ENCODE data around the gene ACLY. TPM values are rescaled to one million over a fixed set of nuclear protein-coding genes. Genes with fewer than 3 reads are reported as not detected.
"Not testable (repeated sequence)": the region's sequence is repeated elsewhere in the genome, so short reads cannot be mapped to it uniquely, and the experiment has no call there.

Gene ACLY
- total RNA-seq, 1 donor from 2014 or later, result 326 TPM

- Mint-ChIP-seq H3K27ac (ENCODE audit: unreplicated experiment) (peak within 1 kb of the TSS; percentile 69), H3K36me3 (ENCODE audit: low read depth, unreplicated experiment) (peaks cover 6% of the 10 kb centered on the region), H3K4me3 (ENCODE audit: unreplicated experiment) (peak within 1 kb of the TSS; percentile 93), H3K9me3 (ENCODE audit: unreplicated experiment) (no peaks in the 10 kb centered on the region), H3K4me1 (ENCODE audit: low read depth, unreplicated experiment) (peaks cover 3% of the 10 kb centered on the region), H3K27me3 (ENCODE audit: low read depth, unreplicated experiment) (peaks cover 3% of the 10 kb centered on the region)
- TF ChIP-seq EZH2 (IDR thresholded peaks at IDR 0.05; ENCODE audit: insufficient read depth, low read length) (no peak), CTCF (IDR thresholded peaks at IDR 0.05; ENCODE audit: insufficient read depth, low read depth, low read length) (no peak)
- H4K20me1 ChIP-seq (ENCODE audit: insufficient read depth, low read length), result peaks cover 11% of the 10 kb centered on the region
- H3K4me3 ChIP-seq (ENCODE audit: insufficient read depth, low read depth, low read length), result peak within 1 kb of the TSS; percentile 73
- FAIRE-seq (no peak), DNase-seq (ENCODE audit: low read depth) (no peak)
- H3K9ac ChIP-seq (ENCODE audit: low read length), result peak within 1 kb of the TSS; percentile 80
- peak within 1 kb of the TSS; percentile 93 for H2AFZ ChIP-seq (ENCODE audit: low read depth, low read length)
- peaks cover 7% of the 10 kb centered on the region for H3K4me1 ChIP-seq (ENCODE audit: insufficient read depth, low read length)
- H3K79me2 ChIP-seq (ENCODE audit: insufficient read depth, low read length), result peaks cover 17% of the 10 kb centered on the region
- no peaks in the 10 kb centered on the region for H3K27me3 ChIP-seq (ENCODE audit: insufficient read depth, low read length)
- no peaks in the 10 kb centered on the region for H3K9me3 ChIP-seq (ENCODE audit: insufficient read depth, low read depth, low read length)
- H3K36me3 ChIP-seq (ENCODE audit: insufficient read depth, low read length), result peaks cover 9% of the 10 kb centered on the region
- peak within 1 kb of the TSS; percentile 88 for H3K4me2 ChIP-seq (ENCODE audit: low read length)
- H3K27ac ChIP-seq (ENCODE audit: low read depth, low read length), result no peak within 1 kb of the TSS
Measured at GRCh38 chr17:41835800-41836549, 82.8 kb downstream of the ACLY start, which contains the start of gene NT5C3B. Gene NT5C3B, minus strand, starts transcription at chr17:41836232. Its CDS starts 39 bp downstream, at chr17:41836193.

- no peak for FAIRE-seq
- H3K27ac Mint-ChIP-seq (ENCODE audit: unreplicated experiment), result peak overlapping the region; percentile 69
- no peak overlapping the region for H3K27ac ChIP-seq (ENCODE audit: low read depth, low read length)
Measured at GRCh38 chr17:41835214-41835799, 83.4 kb downstream of the ACLY start.

GRCh38 chr17:41829961-41830360 is 88.8 kb downstream of the ACLY start:
- H3K4me2 ChIP-seq (ENCODE audit: low read length); H3K27ac Mint-ChIP-seq (ENCODE audit: unreplicated experiment); H3K9me3 Mint-ChIP-seq (ENCODE audit: unreplicated experiment); H2AFZ ChIP-seq (ENCODE audit: low read depth, low read length); DNase-seq (ENCODE audit: low read depth); H3K4me3 ChIP-seq (ENCODE audit: insufficient read depth, low read depth, low read length); H3K27me3 Mint-ChIP-seq (ENCODE audit: low read depth, unreplicated experiment); FAIRE-seq; H3K27me3 ChIP-seq (ENCODE audit: insufficient read depth, low read length); H4K20me1 ChIP-seq (ENCODE audit: insufficient read depth, low read length); H3K4me3 Mint-ChIP-seq (ENCODE audit: unreplicated experiment); H3K9me3 ChIP-seq (ENCODE audit: insufficient read depth, low read depth, low read length); H3K4me1 Mint-ChIP-seq (ENCODE audit: low read depth, unreplicated experiment); H3K27ac ChIP-seq (ENCODE audit: low read depth, low read length); H3K9ac ChIP-seq (ENCODE audit: low read length); H3K4me1 ChIP-seq (ENCODE audit: insufficient read depth, low read length); H3K79me2 ChIP-seq (ENCODE audit: insufficient read depth, low read length): not testable (repeated sequence)
- peaks cover 13% of the 10 kb centered on the region for H3K36me3 Mint-ChIP-seq (ENCODE audit: low read depth, unreplicated experiment)
- H3K36me3 ChIP-seq (ENCODE audit: insufficient read depth, low read length), result peaks cover 27% of the 10 kb centered on the region

More at GRCh38 chr17:41835214-41835799, 83.4 kb downstream of the ACLY start:
- H3K27me3 ChIP-seq (ENCODE audit: insufficient read depth, low read length), result no peaks in the 10 kb centered on the region
- peaks cover 12% of the 10 kb centered on the region for H3K36me3 Mint-ChIP-seq (ENCODE audit: low read depth, unreplicated experiment)
- H3K9me3 Mint-ChIP-seq (ENCODE audit: unreplicated experiment), result no peaks in the 10 kb centered on the region
- peaks cover 3% of the 10 kb centered on the region for H3K27me3 Mint-ChIP-seq (ENCODE audit: low read depth, unreplicated experiment)
- H3K4me1 Mint-ChIP-seq (ENCODE audit: low read depth, unreplicated experiment), result peaks cover 3% of the 10 kb centered on the region
- peak overlapping the region; percentile 80 for H3K9ac ChIP-seq (ENCODE audit: low read length)
- H3K9me3 ChIP-seq (ENCODE audit: insufficient read depth, low read depth, low read length), result no peaks in the 10 kb centered on the region
- peaks cover 17% of the 10 kb centered on the region for H3K79me2 ChIP-seq (ENCODE audit: insufficient read depth, low read length)
- peaks cover 7% of the 10 kb centered on the region for H3K4me1 ChIP-seq (ENCODE audit: insufficient read depth, low read length)
- H3K4me3 Mint-ChIP-seq (ENCODE audit: unreplicated experiment), result peak overlapping the region; percentile 93
- peaks cover 14% of the 10 kb centered on the region for H3K36me3 ChIP-seq (ENCODE audit: insufficient read depth, low read length)
- H4K20me1 ChIP-seq (ENCODE audit: insufficient read depth, low read length), result peaks cover 11% of the 10 kb centered on the region
- no peak for DNase-seq (ENCODE audit: low read depth)
- H2AFZ ChIP-seq (ENCODE audit: low read depth, low read length), result peak overlapping the region; percentile 93
- peak overlapping the region; percentile 88 for H3K4me2 ChIP-seq (ENCODE audit: low read length)
- no peak for TF ChIP-seq CTCF (IDR thresholded peaks at IDR 0.05; ENCODE audit: insufficient read depth, low read depth, low read length)
- no peak for TF ChIP-seq EZH2 (IDR thresholded peaks at IDR 0.05; ENCODE audit: insufficient read depth, low read length)
- peak overlapping the region; percentile 73 for H3K4me3 ChIP-seq (ENCODE audit: insufficient read depth, low read depth, low read length)

Measured in astrocyte (in vitro differentiated cells and primary cell).